Measurements from ENCODE around the gene GALP.
"Not testable (repeated sequence)": the region's sequence is repeated elsewhere in the genome, so short reads cannot be mapped to it uniquely, and the experiment has no call there.

GALP gene

GRCh38 chr19:56147307-56147706 lies 28.5 kb upstream of the GALP start:
- in situ Hi-C loops (cut with HindIII; ENCODE audit: low sequenced_read_pairs): no loop called here
- no peak for DNase-seq (ENCODE audit: low read depth, low spot score)
- no peak overlapping the region for H3K4me3 ChIP-seq (ENCODE audit: low read depth, low read length)
- TF ChIP-seq CTCF (IDR thresholded peaks at IDR 0.05; ENCODE audit: low read depth, low read length): no peak

- in situ Hi-C loops (cut with HindIII; ENCODE audit: low sequenced_read_pairs): no loop called here
- DNase-seq (ENCODE audit: low read depth, low spot score): no peak
- TF ChIP-seq CTCF (IDR thresholded peaks at IDR 0.05; ENCODE audit: low read depth, low read length): no peak
- no peak overlapping the region for H3K4me3 ChIP-seq (ENCODE audit: low read depth, low read length)
Measured at GRCh38 chr19:56148096-56148495, 27.7 kb upstream of the GALP start.

- H3K4me3 ChIP-seq (ENCODE audit: low read depth, low read length); DNase-seq (ENCODE audit: low read depth, low spot score); in situ Hi-C loops (cut with HindIII; ENCODE audit: low sequenced_read_pairs): not testable (repeated sequence)
Measured at GRCh38 chr19:56148955-56149655, 26.7 kb upstream of the GALP start.

- TF ChIP-seq CTCF (IDR thresholded peaks at IDR 0.05; ENCODE audit: low read depth, low read length): no peak
- no peak overlapping the region for H3K4me3 ChIP-seq (ENCODE audit: low read depth, low read length)
- DNase-seq (ENCODE audit: low read depth, low spot score): no peak
- in situ Hi-C loops (cut with HindIII; ENCODE audit: low sequenced_read_pairs): no loop called here
Measured at GRCh38 chr19:56149656-56150038, 26.2 kb upstream of the GALP start.

GRCh38 chr19:56150358-56150757 lies 25.4 kb upstream of the GALP start:
- DNase-seq (ENCODE audit: low read depth, low spot score): no peak
- H3K4me3 ChIP-seq (ENCODE audit: low read depth, low read length): no peak overlapping the region
- TF ChIP-seq CTCF (IDR thresholded peaks at IDR 0.05; ENCODE audit: low read depth, low read length): no peak
- in situ Hi-C loops (cut with HindIII; ENCODE audit: low sequenced_read_pairs): no loop called here

GRCh38 chr19:56152644-56153043 lies 23.2 kb upstream of the GALP start:
- DNase-seq (ENCODE audit: low read depth, low spot score): no peak
- no peak overlapping the region for H3K4me3 ChIP-seq (ENCODE audit: low read depth, low read length)
- TF ChIP-seq CTCF (IDR thresholded peaks at IDR 0.05; ENCODE audit: low read depth, low read length): no peak
- in situ Hi-C loops (cut with HindIII; ENCODE audit: low sequenced_read_pairs): no loop called here

- no peak for DNase-seq (ENCODE audit: low read depth, low spot score)
- no peak for TF ChIP-seq CTCF (IDR thresholded peaks at IDR 0.05; ENCODE audit: low read depth, low read length)
- no peak overlapping the region for H3K4me3 ChIP-seq (ENCODE audit: low read depth, low read length)
- in situ Hi-C loops (cut with HindIII; ENCODE audit: low sequenced_read_pairs): no loop called here
Measured at GRCh38 chr19:56153507-56153906, 22.3 kb upstream of the GALP start.
